ENCODE measurements around the gene SYT17.

- TF ChIP-seq, protein P1, sequence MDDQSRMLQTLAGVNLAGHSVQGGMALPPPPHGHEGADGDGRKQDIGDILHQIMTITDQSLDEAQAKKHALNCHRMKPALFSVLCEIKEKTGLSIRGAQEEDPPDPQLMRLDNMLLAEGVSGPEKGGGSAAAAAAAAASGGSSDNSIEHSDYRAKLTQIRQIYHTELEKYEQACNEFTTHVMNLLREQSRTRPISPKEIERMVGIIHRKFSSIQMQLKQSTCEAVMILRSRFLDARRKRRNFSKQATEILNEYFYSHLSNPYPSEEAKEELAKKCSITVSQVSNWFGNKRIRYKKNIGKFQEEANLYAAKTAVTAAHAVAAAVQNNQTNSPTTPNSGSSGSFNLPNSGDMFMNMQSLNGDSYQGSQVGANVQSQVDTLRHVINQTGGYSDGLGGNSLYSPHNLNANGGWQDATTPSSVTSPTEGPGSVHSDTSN (IDR thresholded peaks at IDR 0.05; ENCODE audit: insufficient replicate concordance, low read depth, low read length): no peak
- TF ChIP-seq POLR2A (IDR thresholded peaks at IDR 0.05; ENCODE audit: low read depth, low read length) (no peak), ZZZ3 (IDR thresholded peaks at IDR 0.05; ENCODE audit: control insufficient read depth, insufficient read length, low read depth) (no peak), EP300 (IDR thresholded peaks at IDR 0.05; ENCODE audit: borderline replicate concordance in 1 of 2, control insufficient read depth in 1 of 2, low read depth in 2 of 2, low read length in 2 of 2) (no peak), RFX5 (IDR thresholded peaks at IDR 0.05; ENCODE audit: low read depth, low read length) (no peak), NR2C2 (IDR thresholded peaks at IDR 0.05; ENCODE audit: borderline replicate concordance, control insufficient read depth, insufficient read length, low read depth) (no peak), CEBPB (IDR thresholded peaks at IDR 0.05; ENCODE audit: borderline replicate concordance in 1 of 2, low read depth in 2 of 2, low read length in 2 of 2) (no peak), CBFB (IDR thresholded peaks at IDR 0.05; ENCODE audit: low read depth) (no peak), ZNF274 (IDR thresholded peaks at IDR 0.05; ENCODE audit: insufficient read depth, insufficient read length) (no peak), ZBTB33 (IDR thresholded peaks at IDR 0.05) (no peak)
- TF ChIP-seq, protein P2, sequence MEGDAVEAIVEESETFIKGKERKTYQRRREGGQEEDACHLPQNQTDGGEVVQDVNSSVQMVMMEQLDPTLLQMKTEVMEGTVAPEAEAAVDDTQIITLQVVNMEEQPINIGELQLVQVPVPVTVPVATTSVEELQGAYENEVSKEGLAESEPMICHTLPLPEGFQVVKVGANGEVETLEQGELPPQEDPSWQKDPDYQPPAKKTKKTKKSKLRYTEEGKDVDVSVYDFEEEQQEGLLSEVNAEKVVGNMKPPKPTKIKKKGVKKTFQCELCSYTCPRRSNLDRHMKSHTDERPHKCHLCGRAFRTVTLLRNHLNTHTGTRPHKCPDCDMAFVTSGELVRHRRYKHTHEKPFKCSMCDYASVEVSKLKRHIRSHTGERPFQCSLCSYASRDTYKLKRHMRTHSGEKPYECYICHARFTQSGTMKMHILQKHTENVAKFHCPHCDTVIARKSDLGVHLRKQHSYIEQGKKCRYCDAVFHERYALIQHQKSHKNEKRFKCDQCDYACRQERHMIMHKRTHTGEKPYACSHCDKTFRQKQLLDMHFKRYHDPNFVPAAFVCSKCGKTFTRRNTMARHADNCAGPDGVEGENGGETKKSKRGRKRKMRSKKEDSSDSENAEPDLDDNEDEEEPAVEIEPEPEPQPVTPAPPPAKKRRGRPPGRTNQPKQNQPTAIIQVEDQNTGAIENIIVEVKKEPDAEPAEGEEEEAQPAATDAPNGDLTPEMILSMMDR (IDR thresholded peaks at IDR 0.05 in 2 of 3, conservative IDR thresholded peaks at IDR 0.05 in 1 of 3; ENCODE audit: control insufficient read depth in 2 of 3, extremely low read depth in 1 of 3, insufficient read depth in 1 of 3, low read depth in 3 of 3, low read length in 3 of 3): no peak
Measured at GRCh38 chr16:19230575-19230974, 62.5 kb downstream of the SYT17 start.

All from GM12878 (cell line).